Endometrial microvascular endothelial cells (primary cell): Measurements from ENCODE around the gene PMPCB. TPM values are rescaled to one million over a fixed set of nuclear protein-coding genes. Genes with fewer than 3 reads are reported as not detected.
"Not testable (repeated sequence)": the region's sequence is repeated elsewhere in the genome, so short reads cannot be mapped to it uniquely, and the experiment has no call there.

Experiments used
- in situ Hi-C: cut with HindIII; loops from 2 replicates; pipeline ENCODE4 v1.10.0; 2017; ENCODE audit warnings: low sequenced_read_pairs, low pct_unique_long_range_greater_than_20kb; ENCODE audit errors: inconsistent ontology term
- total RNA-seq: library from RNA; depleted of rRNA; stranded (reverse); fragments of >200 nt; gene quantifications from one replicate; pipeline ENCODE4 v1.2.3, GENCODE V29; 2015; ENCODE audit errors: inconsistent ontology term

The PMPCB gene
- 55.1 TPM for total RNA-seq

GRCh38 chr7:103296901-103297836 is at the start of gene PMPCB:
Gene PMPCB (plus strand): TSS chr7:103297435. CDS start chr7:103297460, 25 bp downstream.
- in situ Hi-C loops, result no loop called here

- in situ Hi-C loops, result not testable (repeated sequence)
Observed at GRCh38 chr7:103253699-103254506, 43.3 kb upstream of the PMPCB start.

- in situ Hi-C loops, result not testable (repeated sequence)
Observed at GRCh38 chr7:103264054-103264453, 33.2 kb upstream of the PMPCB start.

GRCh38 chr7:103266229-103266628 is 31.0 kb upstream of the PMPCB start:
- in situ Hi-C loops, result not testable (repeated sequence)

GRCh38 chr7:103273374-103273773 is 23.9 kb upstream of the PMPCB start:
- in situ Hi-C loops, result not testable (repeated sequence)

- in situ Hi-C loops, result not testable (repeated sequence)
Observed at GRCh38 chr7:103274867-103275266, 22.4 kb upstream of the PMPCB start.

- in situ Hi-C loops, result not testable (repeated sequence)
Observed at GRCh38 chr7:103278195-103278594, 19.0 kb upstream of the PMPCB start.

GRCh38 chr7:103279636-103279962 is 17.6 kb upstream of the PMPCB start:
- in situ Hi-C loops, result not testable (repeated sequence)

- in situ Hi-C loops, result not testable (repeated sequence)
Observed at GRCh38 chr7:103279963-103280802, 17.1 kb upstream of the PMPCB start.

GRCh38 chr7:103280803-103281155 is 16.5 kb upstream of the PMPCB start:
- in situ Hi-C loops, result not testable (repeated sequence)

GRCh38 chr7:103282802-103283427 is 14.3 kb upstream of the PMPCB start:
- in situ Hi-C loops, result not testable (repeated sequence)

GRCh38 chr7:103292122-103292521 is 5.1 kb upstream of the PMPCB start:
- in situ Hi-C loops, result no loop called here

GRCh38 chr7:103293526-103293925 is 3.7 kb upstream of the PMPCB start:
- in situ Hi-C loops, result no loop called here

- in situ Hi-C loops, result no loop called here
Observed at GRCh38 chr7:103297837-103298179, 573 bp downstream of the PMPCB start.

- in situ Hi-C loops, result no loop called here
Observed at GRCh38 chr7:103299660-103300059, 2.4 kb downstream of the PMPCB start.

GRCh38 chr7:103301441-103301840 is 4.2 kb downstream of the PMPCB start:
- in situ Hi-C loops, result no loop called here

GRCh38 chr7:103307503-103308231 is 10.4 kb downstream of the PMPCB start:
- in situ Hi-C loops, result no loop called here

- in situ Hi-C loops, result no loop called here
Observed at GRCh38 chr7:103314852-103315251, 17.6 kb downstream of the PMPCB start.
